Breast epithelium (tissue), 4 donors: Measurements from ENCODE around the gene LRRC4C. TPM values are rescaled to one million over a fixed set of nuclear protein-coding genes. Genes with fewer than 3 reads are reported as not detected.

Experiments used
- DNase-seq, 2 donors: peaks; one replicate each; pipeline ENCODE4 v3.0.0-alpha.2; 2019; ENCODE audit warnings: low spot score in 2 of 2
- H3K27ac ChIP-seq, 2 donors: fragments of 200-600 bp; sonication (generic) in 1 of 2; one replicate each; pipeline ENCODE4 v1.5.1; 2016 to 2019; ENCODE audit warnings: mild to moderate bottlenecking in 1 of 2
- H3K27me3 ChIP-seq, 2 donors: fragments of 200-600 bp; sonication (generic) in 1 of 2; one replicate each; pipeline versions ENCODE4 v1.5.1 to v1.6.0; 2017 to 2019; ENCODE audit warnings: control low read depth in 1 of 2, mild to moderate bottlenecking in 1 of 2
- H3K36me3 ChIP-seq: fragments of 200-600 bp; one replicate; pipeline ENCODE4 v1.5.1; 2019
- H3K4me1 ChIP-seq, 2 donors: fragments of 200-600 bp; sonication (generic); one replicate each; pipeline ENCODE4 v1.5.1; 2016 to 2019; ENCODE audit warnings: control low read depth in 1 of 2
- H3K4me3 ChIP-seq, 3 donors: fragments of 200-600 bp; sonication (generic); 1 replicate in 2 of 3; 2 replicates in 1 of 3; pipeline ENCODE4 v1.5.1; 2016 to 2019; ENCODE audit warnings: mild to moderate bottlenecking in 3 of 3, moderate library complexity in 2 of 3
- H3K9me3 ChIP-seq, 2 donors: fragments of 200-600 bp; sonication (generic) in 1 of 2; one replicate each; pipeline ENCODE4 v1.5.1; 2016 to 2019; ENCODE audit warnings: control low read depth in 1 of 2
- CTCF ChIP-seq, 3 donors: fragments of 450-650 bp; IDR thresholded peaks; one replicate each; pipeline ENCODE4 v1.5.1; 2016 to 2017; ENCODE audit warnings: antibody characterized with exemption in 3 of 3, mild to moderate bottlenecking in 3 of 3, moderate library complexity in 3 of 3
- POLR2A ChIP-seq: fragments of 450-650 bp; IDR thresholded peaks from one replicate; pipeline ENCODE4 v1.6.1; 2016; ENCODE audit warnings: antibody characterized with exemption, mild to moderate bottlenecking, moderate library complexity
- POLR2AphosphoS5 ChIP-seq, 3 donors: sonication (generic); formaldehyde crosslinking; IDR thresholded peaks; one replicate each; pipeline ENCODE4 v1.6.1; 2017; ENCODE audit warnings: antibody characterized with exemption in 3 of 3
- intact Hi-C: fragments of 100-400 bp; cut with DNase I; formaldehyde crosslinking; loops from one replicate; pipeline ENCODE4 v1.15.1; 2023; ENCODE audit warnings: low total_unique reads
- total RNA-seq, 3 donors: library from RNA; depleted of rRNA; stranded (reverse); fragments of >200 nt; gene quantifications; one replicate each; pipeline ENCODE4 v1.1.0, GENCODE V29; 2016

LRRC4C gene
- total RNA-seq, 3 donors from 2014 or later = 2.9 to 15.4 (median 6.6) TPM

GRCh38 chr11:40315122-40315521 is 1144.3 kb downstream of the LRRC4C start:
- Histone ChIP-seq H3K36me3 (no peaks in the 10 kb centered on the region), H3K4me3 (no peak overlapping the region), H3K27me3 (no peaks in the 10 kb centered on the region), H3K9me3 (no peaks in the 10 kb centered on the region), H3K4me1 (no peaks in the 10 kb centered on the region), H3K27ac (no peak overlapping the region)
- no peak for DNase-seq
- TF ChIP-seq POLR2AphosphoS5 (IDR thresholded peaks at IDR 0.05) = no peak
- TF ChIP-seq POLR2A = no peak
- TF ChIP-seq CTCF (IDR thresholded peaks at IDR 0.05) = no peak
- intact Hi-C loops = no loop called here

- Histone ChIP-seq H3K27me3 (no peaks in the 10 kb centered on the region), H3K9me3 (no peaks in the 10 kb centered on the region), H3K4me1 (no peaks in the 10 kb centered on the region), H3K27ac (no peak overlapping the region), H3K4me3 (no peak overlapping the region), H3K36me3 (no peaks in the 10 kb centered on the region)
- intact Hi-C loops = no loop called here
- TF ChIP-seq POLR2A = no peak
- no peak for TF ChIP-seq CTCF (IDR thresholded peaks at IDR 0.05)
- no peak for TF ChIP-seq POLR2AphosphoS5 (IDR thresholded peaks at IDR 0.05)
- DNase-seq = no peak
Observed at GRCh38 chr11:40314327-40314726, 1145.1 kb downstream of the LRRC4C start.

- H3K27ac ChIP-seq = no peak overlapping the region
- H3K9me3 ChIP-seq = no peaks in the 10 kb centered on the region
- H3K4me3 ChIP-seq = no peak overlapping the region
- intact Hi-C loops = no loop called here
- H3K27me3 ChIP-seq = no peaks in the 10 kb centered on the region
- TF ChIP-seq CTCF (IDR thresholded peaks at IDR 0.05) (peak in 2 of 3 donors; percentile 32 to 37), POLR2A (no peak)
- no peaks in the 10 kb centered on the region for H3K4me1 ChIP-seq
- no peaks in the 10 kb centered on the region for H3K36me3 ChIP-seq
- no peak for DNase-seq
Observed at GRCh38 chr11:40306938-40307548, 1152.4 kb downstream of the LRRC4C start.

- H3K9me3 ChIP-seq = no peaks in the 10 kb centered on the region
- DNase-seq = no peak
- no peaks in the 10 kb centered on the region for H3K4me1 ChIP-seq
- no peaks in the 10 kb centered on the region for H3K27me3 ChIP-seq
- intact Hi-C loops = no loop called here
- TF ChIP-seq POLR2A (no peak), CTCF (IDR thresholded peaks at IDR 0.05) (no peak), POLR2AphosphoS5 (IDR thresholded peaks at IDR 0.05) (no peak)
- no peaks in the 10 kb centered on the region for H3K36me3 ChIP-seq
- no peak overlapping the region for H3K4me3 ChIP-seq
- no peak overlapping the region for H3K27ac ChIP-seq
Observed at GRCh38 chr11:40302669-40303068, 1156.8 kb downstream of the LRRC4C start.

GRCh38 chr11:40295466-40295865 is 1164.0 kb downstream of the LRRC4C start:
- no peaks in the 10 kb centered on the region for H3K36me3 ChIP-seq
- H3K27ac ChIP-seq = no peak overlapping the region
- no peaks in the 10 kb centered on the region for H3K9me3 ChIP-seq
- no peaks in the 10 kb centered on the region for H3K27me3 ChIP-seq
- no peak overlapping the region for H3K4me3 ChIP-seq
- no peak for DNase-seq
- TF ChIP-seq CTCF (IDR thresholded peaks at IDR 0.05) = no peak
- TF ChIP-seq POLR2A = no peak
- no peak for TF ChIP-seq POLR2AphosphoS5 (IDR thresholded peaks at IDR 0.05)
- intact Hi-C loops = no loop called here
- H3K4me1 ChIP-seq = no peaks in the 10 kb centered on the region
